ENCODE measurements around the gene MFSD1. TPM values are rescaled to one million over a fixed set of nuclear protein-coding genes. Genes with fewer than 3 reads are reported as not detected.
A peak's percentile ranks its signal among the peaks of the same experiment; 100 is the strongest.
"Not testable (repeated sequence)": the region's sequence is repeated elsewhere in the genome, so short reads cannot be mapped to it uniquely, and the experiment has no call there.

Gene MFSD1
- total and polyA plus RNA-seq, 2 experiments from 2014 or later, result 4.3 to 28.4 TPM

DNA sequence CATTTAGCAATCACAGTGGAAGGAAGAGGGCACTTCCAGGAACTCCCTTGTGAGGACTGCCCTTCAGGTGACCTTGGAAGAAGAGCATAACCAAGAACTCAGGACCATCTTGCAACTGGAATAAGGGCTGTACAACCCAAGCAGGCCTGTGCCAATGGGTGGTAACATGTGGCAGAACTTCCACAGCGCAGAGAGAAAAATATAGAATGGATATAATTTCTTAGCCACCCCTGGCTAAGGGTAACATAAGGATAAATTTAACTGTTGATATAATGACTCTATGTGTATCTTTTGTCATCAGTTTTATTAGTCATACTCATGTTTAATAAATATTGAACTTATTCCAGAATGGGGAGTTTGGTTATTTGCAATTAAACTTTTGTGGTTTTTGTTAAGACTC lies 13.4 kb upstream of the MFSD1 start (continued):
- no peak for TF ChIP-seq STAT1 (IDR thresholded peaks at IDR 0.05; ENCODE audit: unreplicated experiment)
- TF ChIP-seq EZH2 (IDR thresholded peaks at IDR 0.05; ENCODE audit: low read depth, unreplicated experiment), result no peak
- TF ChIP-seq, protein P1, sequence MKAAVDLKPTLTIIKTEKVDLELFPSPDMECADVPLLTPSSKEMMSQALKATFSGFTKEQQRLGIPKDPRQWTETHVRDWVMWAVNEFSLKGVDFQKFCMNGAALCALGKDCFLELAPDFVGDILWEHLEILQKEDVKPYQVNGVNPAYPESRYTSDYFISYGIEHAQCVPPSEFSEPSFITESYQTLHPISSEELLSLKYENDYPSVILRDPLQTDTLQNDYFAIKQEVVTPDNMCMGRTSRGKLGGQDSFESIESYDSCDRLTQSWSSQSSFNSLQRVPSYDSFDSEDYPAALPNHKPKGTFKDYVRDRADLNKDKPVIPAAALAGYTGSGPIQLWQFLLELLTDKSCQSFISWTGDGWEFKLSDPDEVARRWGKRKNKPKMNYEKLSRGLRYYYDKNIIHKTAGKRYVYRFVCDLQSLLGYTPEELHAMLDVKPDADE (IDR thresholded peaks at IDR 0.05), result no peak

DNA sequence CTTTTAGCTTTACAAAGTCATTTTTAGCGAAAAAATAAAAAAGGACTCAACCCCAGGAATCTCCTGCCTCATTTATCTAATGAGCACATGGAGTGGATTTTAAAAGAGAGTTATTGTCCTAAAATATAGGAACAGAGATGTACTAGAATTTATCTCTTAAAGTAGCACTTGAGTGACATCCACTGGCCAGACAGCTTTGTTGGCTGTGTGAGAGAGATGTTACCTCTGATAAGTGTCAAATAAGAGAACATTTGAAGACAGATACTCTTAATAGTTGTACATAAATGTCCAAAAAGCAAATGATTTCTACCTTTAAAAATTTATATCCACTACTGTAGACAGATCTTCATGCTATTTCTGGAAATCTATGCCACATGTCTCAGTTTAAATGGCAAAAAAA lies 12.3 kb upstream of the MFSD1 start:
- no peaks in the 10 kb centered on the region for H3K9me2 ChIP-seq (ENCODE audit: insufficient read depth)
- no peak overlapping the region for H3K4me3 ChIP-seq
- no peak overlapping the region for H3K4me3 Mint-ChIP-seq
- DNase-seq (ENCODE audit: low spot score), result no peak
- peaks cover 8% of the 10 kb centered on the region; the same call in 2 of the 3 replicates for H3K4me1 Mint-ChIP-seq
- H3F3A ChIP-seq (replicated peaks; ENCODE audit: low read depth), result no peaks in the 10 kb centered on the region
- H3K27me3 ChIP-seq (ENCODE audit: insufficient read depth), result no peaks in the 10 kb centered on the region
- H3K4me1 ChIP-seq (ENCODE audit: insufficient read depth), result no peaks in the 10 kb centered on the region
- no peak for TF ChIP-seq ZNF114 (CRISPR knock-in tag; IDR thresholded peaks at IDR 0.05)
- no peak for TF ChIP-seq JUNB (IDR thresholded peaks at IDR 0.05; ENCODE audit: unreplicated experiment)
- TF ChIP-seq, protein P2, sequence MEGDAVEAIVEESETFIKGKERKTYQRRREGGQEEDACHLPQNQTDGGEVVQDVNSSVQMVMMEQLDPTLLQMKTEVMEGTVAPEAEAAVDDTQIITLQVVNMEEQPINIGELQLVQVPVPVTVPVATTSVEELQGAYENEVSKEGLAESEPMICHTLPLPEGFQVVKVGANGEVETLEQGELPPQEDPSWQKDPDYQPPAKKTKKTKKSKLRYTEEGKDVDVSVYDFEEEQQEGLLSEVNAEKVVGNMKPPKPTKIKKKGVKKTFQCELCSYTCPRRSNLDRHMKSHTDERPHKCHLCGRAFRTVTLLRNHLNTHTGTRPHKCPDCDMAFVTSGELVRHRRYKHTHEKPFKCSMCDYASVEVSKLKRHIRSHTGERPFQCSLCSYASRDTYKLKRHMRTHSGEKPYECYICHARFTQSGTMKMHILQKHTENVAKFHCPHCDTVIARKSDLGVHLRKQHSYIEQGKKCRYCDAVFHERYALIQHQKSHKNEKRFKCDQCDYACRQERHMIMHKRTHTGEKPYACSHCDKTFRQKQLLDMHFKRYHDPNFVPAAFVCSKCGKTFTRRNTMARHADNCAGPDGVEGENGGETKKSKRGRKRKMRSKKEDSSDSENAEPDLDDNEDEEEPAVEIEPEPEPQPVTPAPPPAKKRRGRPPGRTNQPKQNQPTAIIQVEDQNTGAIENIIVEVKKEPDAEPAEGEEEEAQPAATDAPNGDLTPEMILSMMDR (conservative IDR thresholded peaks at IDR 0.05; ENCODE audit: low read depth in 2 of 2), result peak; percentile 40 to 52; a peak in 3 of 4 replicates
- no peaks in the 10 kb centered on the region for H3K9me3 Mint-ChIP-seq
- H3K4me2 ChIP-seq, result no peak overlapping the region
- H3K27ac ChIP-seq (ENCODE audit: low read depth), result no peak overlapping the region
- no peak overlapping the region for H3K27ac Mint-ChIP-seq
- no peaks in the 10 kb centered on the region for H3K27me3 Mint-ChIP-seq (ENCODE audit: insufficient read depth, low read depth, poor library complexity)
- H3K36me3 Mint-ChIP-seq (ENCODE audit: low read depth), result no peaks in the 10 kb centered on the region
- H2AFZ ChIP-seq, result no peak overlapping the region
- no peak for ATAC-seq
- H3K79me2 ChIP-seq (replicated peaks; ENCODE audit: insufficient read depth), result no peaks in the 10 kb centered on the region
- H4K20me1 ChIP-seq (replicated peaks; ENCODE audit: insufficient read depth), result no peaks in the 10 kb centered on the region
- no peaks in the 10 kb centered on the region for H3K36me3 ChIP-seq (ENCODE audit: insufficient read depth)

DNA sequence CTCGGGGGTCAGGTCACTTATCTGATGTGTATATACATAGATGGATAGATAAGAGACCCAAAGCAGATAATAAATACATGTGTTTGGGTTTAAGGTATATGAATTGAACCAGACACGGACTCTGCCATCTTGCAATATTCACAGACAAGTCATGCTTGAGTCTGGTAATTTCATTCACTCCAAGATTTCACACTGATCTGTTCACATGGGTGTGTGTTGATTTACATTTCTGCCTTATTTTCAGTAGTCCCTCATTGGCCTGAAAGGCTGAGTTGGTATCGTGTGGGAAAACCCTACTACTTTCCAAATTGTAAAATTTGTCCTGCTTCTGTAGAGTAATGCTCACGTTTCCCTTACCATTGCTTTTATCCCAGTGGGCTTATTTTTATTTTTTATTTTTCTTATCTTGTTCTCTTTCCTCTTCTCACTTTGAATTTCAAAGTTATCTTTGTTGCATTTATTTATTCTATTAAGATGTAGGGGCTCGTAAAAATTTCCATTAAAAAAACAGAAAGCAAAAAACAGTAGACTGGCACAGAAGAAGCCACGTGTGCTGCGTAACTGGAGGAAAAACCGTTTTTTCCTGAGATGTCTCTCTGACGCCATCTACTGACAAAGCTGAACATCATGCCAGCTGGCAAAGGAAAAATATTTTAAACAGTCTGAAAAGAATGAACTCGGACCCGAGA lies 10.8 kb upstream of the MFSD1 start:
- Histone ChIP-seq H3K79me2 (replicated peaks; ENCODE audit: insufficient read depth) (no peaks in the 10 kb centered on the region), H3K9me2 (ENCODE audit: insufficient read depth) (no peaks in the 10 kb centered on the region), H4K20me1 (replicated peaks; ENCODE audit: insufficient read depth) (no peaks in the 10 kb centered on the region), H3K4me2 (no peak overlapping the region), H2AFZ (peak overlapping the region; percentile 1; the same call in 1 of the 2 replicates), H3K36me3 (ENCODE audit: insufficient read depth) (no peaks in the 10 kb centered on the region), H3K4me1 (ENCODE audit: insufficient read depth) (no peaks in the 10 kb centered on the region), H3K4me3 (no peak overlapping the region), H3K27ac (ENCODE audit: low read depth) (no peak overlapping the region), H3F3A (replicated peaks; ENCODE audit: low read depth) (no peaks in the 10 kb centered on the region), H3K27me3 (ENCODE audit: insufficient read depth) (no peaks in the 10 kb centered on the region)
- H3K9me3 Mint-ChIP-seq, result no peaks in the 10 kb centered on the region
- H3K4me1 Mint-ChIP-seq, result peaks cover 8% of the 10 kb centered on the region; the same call in 2 of the 3 replicates
- no peak overlapping the region for H3K27ac Mint-ChIP-seq
- 0 out of 3 replicates have a peak overlapping the region, but pooled peaks have one; percentile 8 for H3K4me3 Mint-ChIP-seq
- no peaks in the 10 kb centered on the region for H3K36me3 Mint-ChIP-seq (ENCODE audit: low read depth)
- ATAC-seq, result peak; percentile 48
- no peaks in the 10 kb centered on the region for H3K27me3 Mint-ChIP-seq (ENCODE audit: insufficient read depth, low read depth, poor library complexity)
- peak; percentile 77 for DNase-seq (ENCODE audit: low spot score)
- TF ChIP-seq EZH2phosphoT487 (IDR thresholded peaks at IDR 0.05; ENCODE audit: unreplicated experiment) (no peak), ZNF331 (CRISPR knock-in tag; IDR thresholded peaks at IDR 0.05; ENCODE audit: low read depth) (no peak), POLR2AphosphoS5 (IDR thresholded peaks at IDR 0.05; ENCODE audit: low read depth) (no peak)
- TF ChIP-seq, protein P2 (conservative IDR thresholded peaks at IDR 0.05; ENCODE audit: low read depth in 2 of 2), result peak; percentile 85 to 89

DNA sequence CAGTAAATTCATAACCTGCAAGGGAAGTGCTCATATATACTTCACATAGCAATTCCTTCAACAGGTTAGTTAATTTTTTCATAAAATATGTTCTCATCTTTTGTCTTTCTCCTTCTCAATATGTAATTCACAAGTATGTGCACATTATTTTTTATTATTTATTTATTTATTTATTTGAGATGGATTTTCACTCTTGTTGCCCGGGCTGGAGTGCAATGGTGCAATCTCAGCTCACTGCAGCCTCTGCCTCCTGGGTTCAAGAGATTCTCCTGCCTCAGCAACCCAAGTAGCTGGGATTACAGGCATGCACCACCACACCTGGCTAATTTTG lies 10.3 kb upstream of the MFSD1 start:
- ATAC-seq; H3K4me3 ChIP-seq; H3K4me2 ChIP-seq; H3K4me1 ChIP-seq (ENCODE audit: insufficient read depth); H3K27me3 ChIP-seq (ENCODE audit: insufficient read depth); H3K79me2 ChIP-seq (replicated peaks; ENCODE audit: insufficient read depth); DNase-seq (ENCODE audit: low spot score); H3K4me1 Mint-ChIP-seq; H4K20me1 ChIP-seq (replicated peaks; ENCODE audit: insufficient read depth); H3K27ac ChIP-seq (ENCODE audit: low read depth); H3K27me3 Mint-ChIP-seq (ENCODE audit: insufficient read depth, low read depth, poor library complexity); H3F3A ChIP-seq (replicated peaks; ENCODE audit: low read depth); H3K9me2 ChIP-seq (ENCODE audit: insufficient read depth); H3K9me3 Mint-ChIP-seq; H3K36me3 ChIP-seq (ENCODE audit: insufficient read depth); H2AFZ ChIP-seq; H3K27ac Mint-ChIP-seq; H3K36me3 Mint-ChIP-seq (ENCODE audit: low read depth): not testable (repeated sequence)
- 0 out of 3 replicates have a peak overlapping the region, but pooled peaks have one; percentile 8 for H3K4me3 Mint-ChIP-seq

Measured in GM23338 (cell line).